ENCODE data around the gene CIRBP.
"Not testable (repeated sequence)": the region's sequence is repeated elsewhere in the genome, so short reads cannot be mapped to it uniquely, and the experiment has no call there.

CIRBP gene

GRCh38 chr19:1313695-1314613, 44.8 kb downstream of the CIRBP start:
- DNase-seq = no peak

DNA sequence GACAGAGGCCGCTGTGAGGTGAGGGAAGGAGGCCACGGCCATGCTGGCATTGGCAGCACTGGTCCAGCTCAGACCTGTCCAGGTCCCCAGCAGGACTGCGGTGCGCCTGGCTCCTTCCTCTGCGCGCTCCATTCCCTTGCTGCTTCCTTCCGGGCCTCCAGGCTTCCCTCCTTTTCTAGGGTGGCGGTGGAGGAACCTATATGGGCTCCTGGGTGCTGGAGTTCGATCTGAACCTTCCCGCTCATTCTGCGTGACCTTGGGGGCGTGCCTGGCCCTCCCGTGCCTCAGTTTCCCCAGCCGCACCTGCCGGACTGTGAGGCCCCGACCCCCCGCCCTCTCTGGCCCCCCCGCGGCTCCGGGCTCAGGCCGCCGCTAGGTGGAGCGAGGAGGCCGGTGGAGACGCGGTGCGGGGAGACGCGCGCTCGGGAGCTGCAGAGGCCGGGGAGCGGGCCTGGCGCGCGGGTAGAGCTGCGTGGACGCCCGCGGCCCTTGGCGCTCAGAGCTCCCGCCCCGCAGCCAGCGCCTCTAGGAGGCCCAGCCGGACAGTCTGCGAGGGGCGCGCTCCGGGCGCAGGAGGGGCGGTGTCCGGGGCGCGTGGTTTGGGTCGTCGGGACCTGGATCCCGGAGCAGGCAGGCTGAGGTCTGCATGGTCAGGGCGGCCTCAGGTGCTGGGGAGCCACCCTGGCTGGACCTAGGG, 46.5 kb downstream of the CIRBP start:
- DNase-seq = peak; percentile 71

DNA sequence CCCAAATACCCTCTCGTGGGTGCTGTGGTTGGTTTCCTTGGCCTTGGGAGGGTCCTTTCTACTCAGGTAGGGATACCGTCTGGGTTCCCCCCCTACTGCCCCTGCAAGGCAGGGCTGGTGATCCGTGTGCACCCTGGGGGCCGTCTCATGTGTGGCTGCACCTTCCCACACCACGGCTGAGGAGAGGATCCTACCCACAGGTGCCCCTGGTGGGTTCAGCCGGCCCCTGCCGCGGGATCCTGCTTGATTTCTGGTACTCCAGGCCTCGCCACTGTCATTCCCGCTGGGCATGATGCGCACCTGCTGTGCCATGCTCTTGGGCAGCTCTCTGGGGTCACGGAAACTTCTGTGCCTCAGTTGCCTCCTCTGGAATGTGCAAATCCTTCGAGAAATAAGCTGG, 47.3 kb downstream of the CIRBP start:
- DNase-seq = no peak

DNA sequence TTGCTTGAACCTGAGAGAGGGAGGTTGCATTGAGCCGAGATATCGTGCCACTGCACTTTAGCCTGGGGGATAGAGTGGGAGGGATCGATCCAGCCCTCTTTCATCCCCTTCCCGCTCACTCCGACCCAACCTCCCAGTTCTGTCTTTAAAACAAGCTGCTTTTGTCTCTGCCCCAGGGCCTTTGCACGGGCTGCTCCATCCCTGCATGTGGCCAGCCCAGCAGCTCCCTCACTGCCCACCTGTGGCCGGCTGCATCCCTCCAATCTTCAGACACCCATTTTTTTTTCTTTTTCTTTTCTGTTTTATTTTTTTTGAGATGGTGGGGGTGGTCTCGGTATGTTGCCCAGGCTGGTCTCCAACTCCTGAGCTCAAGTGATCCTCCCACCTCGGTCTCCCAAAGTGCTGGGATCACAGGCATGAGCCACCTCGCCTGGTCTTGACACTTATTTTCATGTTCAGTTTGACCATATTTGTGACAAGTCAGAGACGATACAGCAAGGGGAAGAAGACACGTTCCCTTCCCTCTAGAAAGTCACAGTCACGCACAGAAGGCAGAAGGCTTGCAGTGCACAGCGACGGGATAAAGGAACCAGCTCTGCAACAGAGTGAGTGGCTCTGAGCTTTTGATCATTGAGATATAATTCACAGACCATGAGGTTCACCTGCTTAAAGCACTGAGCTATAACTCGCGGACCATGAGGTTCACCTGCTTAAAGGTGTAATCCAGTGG, 48.3 kb downstream of the CIRBP start:
- DNase-seq = no peak

DNA sequence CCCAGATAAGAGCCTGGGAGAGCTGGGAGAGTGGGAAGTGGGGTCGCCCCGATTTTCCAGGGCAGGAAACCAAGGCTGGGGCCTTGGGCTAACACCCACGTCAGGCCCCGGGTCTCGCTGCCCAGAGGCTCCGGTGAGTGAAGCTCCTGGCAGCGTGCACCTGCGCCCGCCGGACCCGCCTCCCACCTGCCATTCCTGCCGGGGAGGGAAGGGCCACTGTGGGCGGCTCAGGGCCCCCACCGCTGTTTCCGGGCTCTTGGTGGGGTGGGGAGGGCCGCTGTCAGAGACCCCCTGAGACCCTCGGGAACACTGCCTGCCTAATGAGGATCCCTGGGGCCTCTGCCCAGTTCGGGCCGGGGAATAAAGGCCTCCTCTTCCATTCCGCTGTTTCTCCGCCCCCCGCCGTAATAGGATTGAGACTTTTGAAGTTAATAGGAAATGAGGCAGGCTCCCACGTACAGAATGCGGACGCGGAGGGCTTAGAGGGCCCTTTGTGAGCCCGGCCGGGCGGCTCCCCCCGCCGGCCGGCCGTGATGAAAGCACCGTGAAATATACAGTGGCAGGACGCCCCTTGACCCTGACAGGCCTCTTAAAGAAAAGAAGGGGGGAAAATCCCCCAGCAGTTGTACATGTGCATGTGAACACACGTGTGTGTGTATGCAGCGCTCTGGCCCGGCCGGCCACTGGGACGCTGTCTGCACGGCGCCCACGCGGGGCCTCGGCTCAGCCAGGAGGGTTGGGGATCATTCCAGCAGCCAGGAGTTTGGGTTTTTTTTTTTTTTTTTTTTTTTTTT, 49.7 kb downstream of the CIRBP start:
- no peak for DNase-seq

DNA sequence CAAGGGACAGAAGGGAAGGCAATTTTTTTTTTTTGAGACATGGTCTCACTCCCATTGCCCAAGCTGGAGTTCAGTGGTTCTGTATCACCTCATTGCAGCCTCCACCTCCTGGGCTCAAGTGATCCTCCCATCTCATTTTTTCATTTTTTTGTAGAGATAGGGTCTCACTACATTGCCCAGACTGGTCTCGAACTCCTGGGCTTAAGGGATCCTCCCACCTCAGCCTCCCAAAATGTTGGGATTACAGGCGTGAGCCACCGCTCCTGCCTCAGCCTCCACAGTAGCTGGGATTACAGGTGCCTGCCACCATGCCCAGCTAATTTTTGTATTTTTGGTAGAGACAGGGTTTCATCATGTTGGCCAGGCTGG, 51.1 kb downstream of the CIRBP start:
- DNase-seq = not testable (repeated sequence)

GRCh38 chr19:1321539-1321938, 52.4 kb downstream of the CIRBP start:
- DNase-seq = no peak

GRCh38 chr19:1322198-1322981, 53.3 kb downstream of the CIRBP start:
- DNase-seq = no peak

DNA sequence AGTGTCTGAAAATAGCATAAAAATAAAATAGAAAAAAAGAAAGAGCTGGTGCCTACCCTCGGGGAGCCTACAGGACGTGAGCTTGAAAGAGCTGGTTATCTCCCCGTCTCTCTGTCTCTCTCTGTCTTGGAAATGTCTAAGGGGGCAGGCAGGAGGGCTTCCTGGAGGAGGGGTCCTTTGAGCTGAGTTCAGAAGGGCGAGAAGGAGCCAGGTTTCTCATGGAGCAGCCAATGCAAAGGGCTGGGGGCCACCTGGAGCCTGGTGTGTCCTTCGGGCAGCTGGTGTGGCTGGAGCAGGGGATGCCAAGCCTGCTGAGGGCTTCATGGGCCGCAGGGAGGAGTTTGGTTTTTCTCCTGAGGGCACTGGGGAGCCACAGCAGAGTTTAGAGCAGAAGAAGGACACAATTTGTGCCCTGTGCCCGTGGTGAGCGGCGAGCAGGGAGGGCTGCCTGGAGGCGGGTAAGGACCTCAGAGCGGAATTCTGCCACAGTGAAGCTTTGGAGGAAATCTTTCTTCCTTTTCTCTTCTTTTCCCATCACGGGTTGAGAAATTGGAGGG, 55.2 kb downstream of the CIRBP start:
- DNase-seq = no peak

Measured in right forelimb (tissue), 1 donor.